Fibroblast of the aortic adventitia (primary cell): ENCODE measurements around the gene CYRIA. TPM values are rescaled to one million over a fixed set of nuclear protein-coding genes. Genes with fewer than 3 reads are reported as not detected.

ENCODE experiments used
- DNase-seq: peaks from one replicate; pipeline ENCODE4 v3.0.0-alpha.2; 2010; ENCODE audit warnings: low read depth
- H3K4me3 ChIP-seq: 2 replicates; pipeline ENCODE4 v1.5.1; 2011; ENCODE audit warnings: low read depth, mild to moderate bottlenecking, control low read depth, low read length, moderate library complexity
- total RNA-seq: library from RNA; depleted of rRNA; stranded (reverse); fragments of >200 nt; gene quantifications from 2 replicates; pipeline ENCODE4 v1.2.3, GENCODE V29; 2012; ENCODE audit warnings: low replicate concordance
- TF ChIP-seq, protein P1 (sequence below): IDR thresholded peaks from 2 replicates; pipeline ENCODE4 v1.5.1; 2011; ENCODE audit warnings: mild to moderate bottlenecking, low read length, control low read depth, inconsistent platforms; ENCODE audit not compliant: insufficient read depth

Gene CYRIA
- total RNA-seq, 1 donor: 0.54 TPM

DNA sequence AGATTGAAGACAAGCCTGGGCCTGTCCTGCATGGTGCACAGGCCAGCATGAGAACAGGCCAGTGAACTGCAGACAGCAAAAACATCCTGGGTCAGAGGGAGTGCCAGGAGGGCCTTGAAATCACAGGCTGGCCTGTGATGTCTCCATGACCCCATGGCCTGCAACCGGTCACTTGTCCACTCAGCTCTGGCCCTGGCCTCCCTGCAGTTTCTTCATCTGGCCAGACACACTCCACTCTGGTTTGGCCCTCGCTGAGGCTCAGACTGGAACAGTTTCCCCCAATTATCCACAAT lies 12.6 kb downstream of the CYRIA start:
- DNase-seq: no peak
- TF ChIP-seq, protein P1, sequence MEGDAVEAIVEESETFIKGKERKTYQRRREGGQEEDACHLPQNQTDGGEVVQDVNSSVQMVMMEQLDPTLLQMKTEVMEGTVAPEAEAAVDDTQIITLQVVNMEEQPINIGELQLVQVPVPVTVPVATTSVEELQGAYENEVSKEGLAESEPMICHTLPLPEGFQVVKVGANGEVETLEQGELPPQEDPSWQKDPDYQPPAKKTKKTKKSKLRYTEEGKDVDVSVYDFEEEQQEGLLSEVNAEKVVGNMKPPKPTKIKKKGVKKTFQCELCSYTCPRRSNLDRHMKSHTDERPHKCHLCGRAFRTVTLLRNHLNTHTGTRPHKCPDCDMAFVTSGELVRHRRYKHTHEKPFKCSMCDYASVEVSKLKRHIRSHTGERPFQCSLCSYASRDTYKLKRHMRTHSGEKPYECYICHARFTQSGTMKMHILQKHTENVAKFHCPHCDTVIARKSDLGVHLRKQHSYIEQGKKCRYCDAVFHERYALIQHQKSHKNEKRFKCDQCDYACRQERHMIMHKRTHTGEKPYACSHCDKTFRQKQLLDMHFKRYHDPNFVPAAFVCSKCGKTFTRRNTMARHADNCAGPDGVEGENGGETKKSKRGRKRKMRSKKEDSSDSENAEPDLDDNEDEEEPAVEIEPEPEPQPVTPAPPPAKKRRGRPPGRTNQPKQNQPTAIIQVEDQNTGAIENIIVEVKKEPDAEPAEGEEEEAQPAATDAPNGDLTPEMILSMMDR: no peak
- H3K4me3 ChIP-seq: no peak overlapping the region

DNA sequence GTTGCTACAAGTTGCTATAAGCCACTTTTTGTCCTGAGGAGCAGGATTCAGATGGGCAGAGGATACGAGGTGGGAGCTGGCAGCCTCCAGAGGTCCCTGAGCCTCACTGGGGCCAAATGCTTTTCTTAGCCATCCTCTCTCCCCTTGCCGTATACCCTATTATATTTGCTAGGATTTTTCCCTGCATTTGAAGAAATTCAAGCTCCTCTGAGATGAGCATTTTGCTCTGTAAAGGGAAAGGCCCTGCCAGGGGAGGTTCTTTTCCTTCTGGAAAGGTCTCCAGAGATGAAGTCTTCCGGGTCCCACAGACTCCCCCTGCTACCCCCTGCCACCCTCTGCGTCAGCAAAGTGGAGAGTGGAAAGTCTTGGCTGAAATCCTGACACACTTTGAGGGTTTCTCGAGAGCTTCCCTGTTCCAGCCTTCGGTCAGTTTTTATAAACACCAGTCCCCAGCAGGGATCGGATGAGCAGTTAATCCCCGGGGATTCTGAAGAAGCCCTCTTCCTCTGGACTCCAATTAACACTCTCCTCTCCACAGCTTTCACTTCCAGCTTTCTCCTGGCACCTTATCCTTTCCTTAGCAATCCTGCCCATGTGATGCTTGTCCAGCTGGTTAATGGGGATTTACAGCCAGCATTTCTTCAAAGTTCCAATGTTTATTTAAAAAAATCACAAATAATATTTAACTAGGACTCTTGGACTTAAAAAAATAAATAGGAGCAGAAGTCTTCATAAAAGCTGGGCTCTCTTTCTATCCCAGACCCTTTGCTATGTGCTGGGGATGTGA lies 13.1 kb downstream of the CYRIA start:
- H3K4me3 ChIP-seq: no peak overlapping the region
- TF ChIP-seq, protein P1: no peak
- peak; percentile 9 for DNase-seq

DNA sequence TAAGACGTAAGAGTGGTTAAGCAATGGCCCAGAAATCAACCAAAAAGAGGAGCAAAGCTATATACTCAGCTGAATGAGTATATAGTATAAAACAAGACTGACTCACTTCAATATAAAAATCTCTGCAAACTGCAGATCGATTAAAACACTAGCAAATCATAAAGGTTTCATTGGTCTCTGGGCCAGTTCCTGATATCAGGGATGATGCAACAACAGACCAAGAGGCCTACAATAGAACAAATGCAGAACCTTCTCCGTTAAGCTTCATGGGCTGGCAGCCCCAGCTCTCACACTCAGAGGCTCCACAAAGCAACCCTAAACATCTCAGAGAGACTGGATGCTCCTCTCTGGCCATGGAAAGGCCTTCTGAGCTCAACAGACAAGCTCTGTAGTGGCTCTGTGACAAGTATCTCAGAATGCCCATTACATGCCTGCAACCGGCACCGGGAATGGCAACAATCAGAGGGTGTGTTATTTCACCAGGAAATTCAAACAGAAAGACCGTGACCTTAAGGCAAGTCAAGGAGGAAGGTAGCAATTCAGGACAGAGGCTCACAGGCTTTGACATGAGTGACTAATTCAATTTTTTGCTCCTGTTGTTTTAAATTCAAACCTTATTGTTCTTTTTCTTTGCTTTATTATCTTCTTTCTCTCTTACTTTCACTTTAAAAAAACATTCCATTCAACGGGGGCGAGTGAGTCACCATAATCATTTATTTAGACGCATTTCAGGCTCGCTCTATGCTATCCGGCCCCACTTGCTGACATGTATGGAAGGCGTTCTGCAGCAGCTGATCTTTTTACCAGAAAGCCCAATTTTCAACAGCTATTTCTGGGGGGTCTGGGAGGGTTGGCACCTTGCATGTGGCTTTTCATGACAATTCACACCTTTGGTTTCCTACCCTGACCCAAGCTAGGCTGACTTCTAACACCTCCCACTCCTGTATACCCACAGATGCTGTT lies 15.1 kb downstream of the CYRIA start:
- no peak overlapping the region for H3K4me3 ChIP-seq
- peak; percentile 47 for DNase-seq
- TF ChIP-seq, protein P1: no peak

DNA sequence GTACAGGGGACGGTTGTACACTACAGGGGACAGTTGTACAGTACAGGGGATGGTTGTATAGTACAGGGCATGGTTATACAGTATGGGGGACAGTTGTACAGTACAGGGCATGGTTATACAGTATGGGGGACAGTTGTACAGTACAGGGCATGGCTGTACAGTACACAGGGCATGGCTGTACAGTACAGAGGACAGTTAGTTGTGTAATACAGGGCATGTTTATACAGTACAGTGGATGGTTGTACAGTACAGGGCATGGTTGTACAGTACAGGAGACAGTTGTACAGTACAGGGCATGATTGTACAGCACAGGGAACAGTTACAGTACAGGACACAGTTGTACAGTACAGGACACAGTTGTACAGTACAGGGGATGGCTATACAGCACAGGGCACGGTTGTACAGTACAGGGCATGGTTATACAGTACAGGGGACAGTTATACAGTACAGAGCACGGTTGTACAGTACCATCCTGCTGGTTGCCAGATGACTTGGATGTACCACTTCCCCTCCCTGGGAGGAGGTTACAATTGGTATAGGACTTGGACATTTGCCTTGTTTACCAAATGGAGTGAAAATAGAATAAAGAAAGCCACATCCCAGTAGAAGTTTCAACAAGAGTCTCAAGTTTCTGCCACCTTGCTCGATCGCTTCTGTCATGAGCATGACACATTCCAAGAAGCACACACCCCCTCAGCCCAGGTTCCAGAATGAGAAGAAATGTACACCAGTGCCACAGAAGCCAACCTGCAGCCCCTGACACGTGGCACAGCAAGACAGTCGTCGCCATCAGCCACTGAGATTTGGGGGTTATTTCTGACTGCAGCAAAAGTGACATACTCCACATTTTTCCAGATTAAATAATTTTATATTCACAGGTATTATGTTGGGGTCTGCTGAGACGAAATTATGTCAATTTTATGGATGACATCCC lies 16.0 kb downstream of the CYRIA start:
- no peak for DNase-seq
- H3K4me3 ChIP-seq: no peak overlapping the region
- TF ChIP-seq, protein P1: no peak

DNA sequence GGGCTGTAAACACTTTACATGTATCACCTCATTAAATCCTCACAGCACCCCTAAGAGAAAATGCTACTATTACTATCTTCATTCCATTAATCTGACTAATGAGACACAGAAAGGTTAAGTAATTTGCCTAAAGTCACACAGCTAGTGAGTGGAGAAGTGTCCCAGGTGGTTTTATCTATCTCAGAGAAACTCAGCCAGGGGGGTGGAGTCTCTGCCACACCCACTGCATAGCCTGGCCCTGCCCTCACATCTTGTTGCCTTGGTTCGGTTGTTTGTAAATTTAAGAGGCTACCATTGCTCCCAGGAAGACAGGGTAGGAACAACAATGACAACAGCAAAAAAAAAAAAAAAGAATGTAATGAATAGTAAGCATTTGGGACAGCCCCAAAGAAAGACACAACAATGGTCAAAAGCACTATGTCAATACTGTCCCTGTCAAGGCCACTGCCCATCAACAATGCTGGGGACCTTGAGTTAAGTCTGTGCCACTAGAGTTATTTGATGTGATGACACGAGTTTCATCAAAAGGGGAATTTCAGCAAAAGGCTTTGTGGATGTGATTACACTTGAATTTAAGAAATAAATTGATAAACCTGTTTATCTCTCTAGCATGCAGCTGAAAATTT lies 17.5 kb downstream of the CYRIA start:
- no peak for DNase-seq
- no peak overlapping the region for H3K4me3 ChIP-seq
- TF ChIP-seq, protein P1: no peak
